Measurements from ENCODE around the gene RNF8. TPM values are rescaled to one million over a fixed set of nuclear protein-coding genes. Genes with fewer than 3 reads are reported as not detected.

The RNF8 gene
- total and polyA plus RNA-seq, 9 of the 15 experiments (the other 6 are each of a cell fraction or from before 2014, with no cell fraction given): 10.6 to 47.0 (median 37.5) TPM

GRCh38 chr6:37426058-37426944, 72.5 kb downstream of the RNF8 start (continued):
- TF ChIP-seq CCNT2 (IDR thresholded peaks at IDR 0.05; ENCODE audit: borderline replicate concordance, extremely low read depth, insufficient read length, low read depth, low read length) (no peak), PRPF4 (IDR thresholded peaks at IDR 0.05; ENCODE audit: insufficient read depth, low read depth, low read length, poor library complexity, severe bottlenecking) (no peak), TCF7 (IDR thresholded peaks at IDR 0.05; ENCODE audit: borderline replicate concordance) (no peak), HDAC1 (IDR thresholded peaks at IDR 0.05) (no peak), BACH1 (tag; IDR thresholded peaks at IDR 0.05) (no peak), HDAC2 (IDR thresholded peaks at IDR 0.05) (0 out of 2 replicates have a peak, but pooled peaks have one; percentile 52), HMBOX1 (IDR thresholded peaks at IDR 0.05) (no peak), RREB1 (CRISPR knock-in tag; IDR thresholded peaks at IDR 0.05) (no peak), GATA2 (CRISPR knock-in tag; IDR thresholded peaks at IDR 0.05) (no peak), ZNF24 (IDR thresholded peaks at IDR 0.05) (no peak), MECOM (CRISPR knock-in tag; IDR thresholded peaks at IDR 0.05) (no peak), SMARCA5 (IDR thresholded peaks at IDR 0.05) (peak; percentile 74), NCOA2 (IDR thresholded peaks at IDR 0.05; ENCODE audit: partially characterized antibody in 2 of 2) (peak in 1 of 2 experiments; percentile 46), E4F1 (CRISPR knock-in tag; IDR thresholded peaks at IDR 0.05; ENCODE audit: borderline replicate concordance) (no peak), GTF2A2 (tag; IDR thresholded peaks at IDR 0.05) (0 out of 2 replicates have a peak, but pooled peaks have one; percentile 3), ARNT (IDR thresholded peaks at IDR 0.05) (peak in 1 of 2 experiments; percentile 20; a peak in 1 of 4 replicates), TSC22D4 (tag; IDR thresholded peaks at IDR 0.05) (no peak), ZC3H11A (IDR thresholded peaks at IDR 0.05; ENCODE audit: low read depth, low read length) (no peak), SAP30 (IDR thresholded peaks at IDR 0.05; ENCODE audit: borderline replicate concordance, insufficient read depth, low read depth, low read length, poor library complexity, severe bottlenecking) (no peak)
